ENCODE measurements around the gene MCHR1. TPM values are rescaled to one million over a fixed set of nuclear protein-coding genes. Genes with fewer than 3 reads are reported as not detected.
"Not testable (repeated sequence)": the region's sequence is repeated elsewhere in the genome, so short reads cannot be mapped to it uniquely, and the experiment has no call there.

The MCHR1 gene
- total RNA-seq, 4 donors from 2014 or later = 0.64 to 2.1 (median 0.81) TPM; not detected in 1

DNA sequence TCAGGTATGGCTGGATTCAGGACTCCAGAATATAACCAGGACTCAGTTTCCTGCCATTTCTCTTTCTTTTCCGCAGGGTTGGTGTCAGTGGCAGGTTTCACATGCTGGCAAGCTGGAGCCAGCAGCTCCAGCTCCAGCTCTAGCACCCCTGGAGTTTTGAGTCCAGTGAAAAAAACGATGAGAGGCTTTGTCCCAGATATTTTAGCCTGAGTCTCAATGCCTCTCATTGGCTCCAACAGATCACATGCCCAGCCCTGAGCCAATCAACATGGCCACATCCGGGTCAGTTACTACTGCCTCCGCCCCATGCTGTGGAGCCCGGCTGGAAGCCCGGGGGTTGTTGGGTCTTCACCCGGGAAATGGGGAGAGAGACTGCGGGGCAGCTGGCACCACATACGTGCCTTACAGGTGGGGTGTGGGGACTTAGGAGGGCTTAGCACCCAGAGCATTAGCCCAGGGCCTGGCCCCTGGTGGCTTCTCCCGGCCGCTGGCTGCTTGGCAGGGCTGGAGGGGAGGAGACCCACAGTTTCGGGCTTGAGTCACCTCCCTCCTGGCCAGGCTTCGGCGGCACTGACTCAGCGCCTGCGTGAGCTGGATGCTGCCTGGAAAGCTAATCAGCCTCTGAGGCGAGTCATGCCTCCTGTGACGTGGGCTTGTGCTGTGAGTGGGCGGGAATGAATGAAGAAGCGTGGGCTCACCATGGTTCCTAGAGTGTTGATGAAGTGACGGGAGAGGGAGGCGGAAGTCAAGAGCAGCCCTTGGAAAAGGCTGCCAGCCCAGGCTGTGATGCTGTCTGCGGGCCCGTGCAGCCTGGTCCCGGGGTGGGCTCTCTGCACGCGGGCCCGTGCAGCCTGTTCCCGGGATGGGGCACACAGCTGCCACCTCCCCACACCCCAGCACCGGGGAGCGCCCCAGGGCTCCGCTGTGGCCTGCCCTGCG is 27.5 kb upstream of the MCHR1 start:
- H3K9me3 ChIP-seq = no peaks in the 10 kb centered on the region
- peak; percentile 96 to 98 for DNase-seq (ENCODE audit: low spot score in 2 of 2)
- H3K36me3 ChIP-seq = no peaks in the 10 kb centered on the region
- peak overlapping the region; percentile 63 for H3K4me3 ChIP-seq
- no peaks in the 10 kb centered on the region for H3K27me3 ChIP-seq
- peaks cover 39% of the 10 kb centered on the region for H3K4me1 ChIP-seq
- TF ChIP-seq, protein P1, sequence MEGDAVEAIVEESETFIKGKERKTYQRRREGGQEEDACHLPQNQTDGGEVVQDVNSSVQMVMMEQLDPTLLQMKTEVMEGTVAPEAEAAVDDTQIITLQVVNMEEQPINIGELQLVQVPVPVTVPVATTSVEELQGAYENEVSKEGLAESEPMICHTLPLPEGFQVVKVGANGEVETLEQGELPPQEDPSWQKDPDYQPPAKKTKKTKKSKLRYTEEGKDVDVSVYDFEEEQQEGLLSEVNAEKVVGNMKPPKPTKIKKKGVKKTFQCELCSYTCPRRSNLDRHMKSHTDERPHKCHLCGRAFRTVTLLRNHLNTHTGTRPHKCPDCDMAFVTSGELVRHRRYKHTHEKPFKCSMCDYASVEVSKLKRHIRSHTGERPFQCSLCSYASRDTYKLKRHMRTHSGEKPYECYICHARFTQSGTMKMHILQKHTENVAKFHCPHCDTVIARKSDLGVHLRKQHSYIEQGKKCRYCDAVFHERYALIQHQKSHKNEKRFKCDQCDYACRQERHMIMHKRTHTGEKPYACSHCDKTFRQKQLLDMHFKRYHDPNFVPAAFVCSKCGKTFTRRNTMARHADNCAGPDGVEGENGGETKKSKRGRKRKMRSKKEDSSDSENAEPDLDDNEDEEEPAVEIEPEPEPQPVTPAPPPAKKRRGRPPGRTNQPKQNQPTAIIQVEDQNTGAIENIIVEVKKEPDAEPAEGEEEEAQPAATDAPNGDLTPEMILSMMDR (IDR thresholded peaks at IDR 0.05) = no peak
- TF ChIP-seq EP300 (IDR thresholded peaks at IDR 0.05) (no peak), POLR2A (IDR thresholded peaks at IDR 0.05) (peak in 1 of 2 donors; percentile 50), POLR2AphosphoS5 (IDR thresholded peaks at IDR 0.05) (peak in 1 of 3 donors; percentile 78)
- WGBS = 14% methylated on average over 29 of the region's 33 CpGs
- peak overlapping the region; percentile 99 for H3K27ac ChIP-seq

DNA sequence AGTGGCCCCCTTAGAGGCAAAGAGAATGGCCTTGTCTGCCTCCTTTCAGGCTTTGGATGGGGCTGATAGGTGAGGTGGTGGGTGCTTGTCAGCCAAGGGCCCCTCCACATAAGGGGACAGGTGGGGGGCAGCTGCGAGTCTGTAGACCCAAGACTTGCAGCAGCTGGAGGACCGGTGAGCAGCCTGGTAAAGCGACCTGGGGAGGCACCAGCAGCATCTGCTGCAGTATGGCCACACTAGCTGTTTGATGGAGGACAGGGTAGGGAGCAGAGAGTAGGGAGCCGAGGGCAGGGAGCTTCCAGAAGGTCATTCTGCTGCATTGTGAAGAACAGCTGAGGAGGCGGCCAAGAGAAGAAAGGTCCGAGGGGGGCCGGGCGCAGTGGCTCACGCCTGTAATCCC is 25.9 kb upstream of the MCHR1 start:
- TF ChIP-seq POLR2AphosphoS5 (IDR thresholded peaks at IDR 0.05) (no peak), EP300 (IDR thresholded peaks at IDR 0.05) (no peak)
- 90% methylated on average over 9 of the region's 9 CpGs for WGBS
- Histone ChIP-seq H3K27me3 (no peaks in the 10 kb centered on the region), H3K36me3 (no peaks in the 10 kb centered on the region), H3K27ac (peak overlapping the region; percentile 99), H3K4me3 (no peak overlapping the region), H3K4me1 (peaks cover 39% of the 10 kb centered on the region), H3K9me3 (no peaks in the 10 kb centered on the region)
- DNase-seq (ENCODE audit: low spot score in 2 of 2) = no peak

DNA sequence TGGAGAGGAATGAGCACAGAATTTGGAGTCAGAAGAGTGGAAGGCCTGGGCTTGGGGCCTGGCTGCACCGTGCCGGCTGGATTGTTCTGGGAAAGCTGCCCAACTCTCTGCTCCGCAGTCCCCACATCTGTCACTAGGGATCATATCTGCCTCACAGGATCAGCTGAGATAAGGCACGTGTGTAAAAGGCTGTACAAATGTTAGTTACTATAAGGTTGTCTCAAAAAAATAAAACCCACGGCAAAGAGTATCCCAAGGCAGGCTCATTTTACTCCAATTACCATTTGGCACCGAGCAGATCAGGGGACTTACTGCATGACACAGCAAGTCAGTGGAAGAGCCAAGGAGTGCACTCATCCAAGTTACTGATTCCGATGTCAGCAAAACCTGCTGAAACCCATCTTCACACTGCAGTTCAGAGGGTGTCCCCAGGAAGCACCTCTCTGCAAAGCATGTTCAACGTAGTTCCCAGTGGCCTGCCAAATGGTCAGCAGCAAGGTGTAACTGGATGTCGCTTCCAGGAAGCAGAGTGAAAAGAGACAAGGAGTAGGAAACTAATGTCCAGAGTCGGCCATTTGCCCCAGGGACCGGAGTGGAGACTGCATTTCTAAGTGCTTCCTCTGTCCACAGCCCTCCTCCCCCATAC is 24.6 kb upstream of the MCHR1 start:
- no peaks in the 10 kb centered on the region for H3K27me3 ChIP-seq
- WGBS = 35% methylated on average over 10 of the region's 11 CpGs
- peak overlapping the region; percentile 68 for H3K27ac ChIP-seq
- peaks cover 39% of the 10 kb centered on the region for H3K4me1 ChIP-seq
- no peaks in the 10 kb centered on the region for H3K36me3 ChIP-seq
- H3K4me3 ChIP-seq = no peak overlapping the region
- H3K9me3 ChIP-seq = no peaks in the 10 kb centered on the region
- no peak for TF ChIP-seq EP300 (IDR thresholded peaks at IDR 0.05)
- TF ChIP-seq POLR2AphosphoS5 (IDR thresholded peaks at IDR 0.05) = no peak
- TF ChIP-seq, protein P1 (IDR thresholded peaks at IDR 0.05) = no peak
- no peak for TF ChIP-seq POLR2A (IDR thresholded peaks at IDR 0.05)
- no peak for DNase-seq (ENCODE audit: low spot score in 2 of 2)

DNA sequence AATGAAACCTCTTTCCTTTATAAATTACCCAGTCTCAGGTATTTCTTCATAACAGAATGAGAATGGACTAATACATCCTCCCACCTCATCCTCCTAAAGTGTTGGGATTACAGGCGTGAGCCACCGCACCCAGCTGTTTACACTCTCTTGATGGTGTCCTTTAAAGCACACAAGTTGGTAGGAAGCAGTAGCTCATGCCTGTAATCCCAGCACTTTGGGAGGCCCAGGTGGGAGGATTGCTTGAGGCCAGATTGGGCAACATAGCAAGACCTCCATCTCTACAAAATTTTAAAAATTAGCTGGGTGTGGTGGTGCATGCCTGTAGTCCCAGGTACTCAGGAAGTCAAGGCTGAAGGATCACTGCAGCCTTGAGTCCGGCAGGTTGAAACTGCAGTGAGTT is 23.3 kb upstream of the MCHR1 start:
- H3K27ac ChIP-seq; H3K9me3 ChIP-seq; H3K4me3 ChIP-seq; DNase-seq (ENCODE audit: low spot score in 2 of 2); H3K27me3 ChIP-seq; H3K36me3 ChIP-seq: not testable (repeated sequence)
- WGBS = 100% methylated on average over 3 of the region's 3 CpGs
- H3K4me1 ChIP-seq = peaks cover 39% of the 10 kb centered on the region

DNA sequence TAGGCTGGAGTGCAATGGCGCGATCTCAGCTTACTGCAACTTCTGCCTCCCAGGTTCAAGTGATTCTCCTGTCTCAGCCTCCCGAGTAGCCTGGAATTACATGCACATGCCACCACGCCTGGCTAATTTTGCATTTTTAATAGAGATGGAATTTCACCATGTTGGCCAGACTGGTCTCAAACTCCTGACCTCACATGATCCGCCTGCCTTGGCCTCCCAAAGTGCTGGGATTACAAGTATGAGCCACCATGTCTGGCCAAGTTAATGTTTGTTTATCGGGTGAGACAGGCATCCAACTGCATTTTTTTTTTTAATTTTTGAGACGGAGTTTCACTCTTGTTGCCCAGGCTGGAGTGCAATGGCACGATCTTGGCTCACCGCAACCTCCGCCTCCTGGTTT is 22.6 kb upstream of the MCHR1 start:
- WGBS = 81% methylated on average over 10 of the region's 10 CpGs
- not testable (repeated sequence) for H3K27ac ChIP-seq; H3K4me3 ChIP-seq; H3K36me3 ChIP-seq; H3K9me3 ChIP-seq; H3K27me3 ChIP-seq; DNase-seq (ENCODE audit: low spot score in 2 of 2)
- H3K4me1 ChIP-seq = peaks cover 33% of the 10 kb centered on the region

DNA sequence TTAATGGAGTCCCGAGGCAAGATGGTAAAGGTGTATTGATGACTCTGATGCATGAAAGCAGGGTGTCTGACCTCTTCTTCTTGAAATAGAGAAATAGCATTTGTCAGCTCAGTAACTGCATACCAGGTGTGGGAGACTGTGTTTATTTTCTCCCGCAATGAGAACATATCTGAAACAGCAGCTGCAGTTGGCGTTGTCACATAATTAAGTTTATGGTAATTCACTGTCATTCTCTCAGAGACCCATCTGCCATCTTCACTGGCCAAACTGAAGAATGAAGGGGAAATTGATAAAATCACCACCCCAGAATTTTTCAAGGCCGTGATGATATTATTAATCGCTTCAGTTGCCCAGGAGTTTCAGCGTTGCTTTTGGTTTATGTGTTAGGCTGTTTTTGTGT is 20.1 kb upstream of the MCHR1 start:
- DNase-seq (ENCODE audit: low spot score in 2 of 2) = no peak
- 85% methylated on average over 6 of the region's 6 CpGs for WGBS
- no peak overlapping the region for H3K27ac ChIP-seq
- H3K4me1 ChIP-seq = peaks cover 14% of the 10 kb centered on the region
- H3K4me3 ChIP-seq = no peak overlapping the region
- no peaks in the 10 kb centered on the region for H3K9me3 ChIP-seq
- TF ChIP-seq, protein P1 (IDR thresholded peaks at IDR 0.05) = no peak
- TF ChIP-seq POLR2AphosphoS5 (IDR thresholded peaks at IDR 0.05) (no peak), POLR2A (IDR thresholded peaks at IDR 0.05) (no peak), EP300 (IDR thresholded peaks at IDR 0.05) (no peak)
- H3K36me3 ChIP-seq = no peaks in the 10 kb centered on the region
- no peaks in the 10 kb centered on the region for H3K27me3 ChIP-seq

Measured in suprapubic skin (tissue), 4 donors.